Fibroblast of mammary gland (primary cell): ENCODE measurements around the gene PRKCZ.
A peak's percentile ranks its signal among the peaks of the same experiment; 100 is the strongest.
"Not testable (repeated sequence)": the region's sequence is repeated elsewhere in the genome, so short reads cannot be mapped to it uniquely, and the experiment has no call there.

Experiments used
- DNase-seq: peaks from one replicate; pipeline ENCODE4 v3.0.0-alpha.2; 2010; ENCODE audit warnings: low read depth
- H3K4me3 ChIP-seq: 2 replicates; pipeline ENCODE4 v1.5.1; 2011; ENCODE audit warnings: low read depth, mild to moderate bottlenecking, low read length, moderate library complexity; ENCODE audit not compliant: control insufficient read depth
- TF ChIP-seq, protein P1 (sequence below): conservative IDR thresholded peaks from 2 replicates; pipeline ENCODE4 v1.5.1; 2011; ENCODE audit warnings: low read depth, low read length, inconsistent platforms; ENCODE audit not compliant: control insufficient read depth, insufficient read depth

PRKCZ gene

DNA sequence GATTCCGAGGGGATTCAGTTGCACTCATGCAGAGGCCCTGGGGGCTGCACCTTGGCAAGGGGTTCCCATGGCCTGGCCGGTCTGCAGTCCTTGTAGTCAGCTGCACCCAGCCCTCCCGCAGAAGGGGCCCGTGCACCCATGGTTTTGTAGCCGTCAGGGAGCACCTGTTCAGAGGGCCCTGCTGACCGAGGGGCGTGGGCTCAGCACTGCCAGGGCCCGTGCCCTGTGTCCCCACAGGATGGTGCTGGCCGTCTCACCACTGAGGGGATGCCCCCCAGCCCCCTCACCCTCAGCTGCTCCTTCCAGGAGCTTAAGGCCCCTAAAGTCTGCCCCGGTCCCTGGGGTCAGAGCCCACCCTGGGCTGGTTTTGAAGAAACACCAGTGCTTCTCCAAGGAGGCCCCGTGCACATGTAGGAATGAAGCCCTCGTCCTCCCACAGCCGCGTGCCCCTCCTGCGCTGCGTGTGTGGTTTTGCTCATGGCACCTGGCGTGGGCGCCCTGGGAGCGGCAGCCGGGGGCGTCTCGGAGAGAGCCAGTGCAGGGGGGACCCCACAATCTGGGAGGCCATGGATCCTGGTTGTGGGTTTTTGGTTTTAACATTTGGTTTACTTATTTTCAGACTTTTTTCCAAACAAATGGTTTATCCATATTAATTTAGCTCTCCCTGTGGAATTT lies 40.1 kb downstream of the PRKCZ start:
- TF ChIP-seq, protein P1, sequence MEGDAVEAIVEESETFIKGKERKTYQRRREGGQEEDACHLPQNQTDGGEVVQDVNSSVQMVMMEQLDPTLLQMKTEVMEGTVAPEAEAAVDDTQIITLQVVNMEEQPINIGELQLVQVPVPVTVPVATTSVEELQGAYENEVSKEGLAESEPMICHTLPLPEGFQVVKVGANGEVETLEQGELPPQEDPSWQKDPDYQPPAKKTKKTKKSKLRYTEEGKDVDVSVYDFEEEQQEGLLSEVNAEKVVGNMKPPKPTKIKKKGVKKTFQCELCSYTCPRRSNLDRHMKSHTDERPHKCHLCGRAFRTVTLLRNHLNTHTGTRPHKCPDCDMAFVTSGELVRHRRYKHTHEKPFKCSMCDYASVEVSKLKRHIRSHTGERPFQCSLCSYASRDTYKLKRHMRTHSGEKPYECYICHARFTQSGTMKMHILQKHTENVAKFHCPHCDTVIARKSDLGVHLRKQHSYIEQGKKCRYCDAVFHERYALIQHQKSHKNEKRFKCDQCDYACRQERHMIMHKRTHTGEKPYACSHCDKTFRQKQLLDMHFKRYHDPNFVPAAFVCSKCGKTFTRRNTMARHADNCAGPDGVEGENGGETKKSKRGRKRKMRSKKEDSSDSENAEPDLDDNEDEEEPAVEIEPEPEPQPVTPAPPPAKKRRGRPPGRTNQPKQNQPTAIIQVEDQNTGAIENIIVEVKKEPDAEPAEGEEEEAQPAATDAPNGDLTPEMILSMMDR = no peak
- H3K4me3 ChIP-seq = no peak overlapping the region

DNA sequence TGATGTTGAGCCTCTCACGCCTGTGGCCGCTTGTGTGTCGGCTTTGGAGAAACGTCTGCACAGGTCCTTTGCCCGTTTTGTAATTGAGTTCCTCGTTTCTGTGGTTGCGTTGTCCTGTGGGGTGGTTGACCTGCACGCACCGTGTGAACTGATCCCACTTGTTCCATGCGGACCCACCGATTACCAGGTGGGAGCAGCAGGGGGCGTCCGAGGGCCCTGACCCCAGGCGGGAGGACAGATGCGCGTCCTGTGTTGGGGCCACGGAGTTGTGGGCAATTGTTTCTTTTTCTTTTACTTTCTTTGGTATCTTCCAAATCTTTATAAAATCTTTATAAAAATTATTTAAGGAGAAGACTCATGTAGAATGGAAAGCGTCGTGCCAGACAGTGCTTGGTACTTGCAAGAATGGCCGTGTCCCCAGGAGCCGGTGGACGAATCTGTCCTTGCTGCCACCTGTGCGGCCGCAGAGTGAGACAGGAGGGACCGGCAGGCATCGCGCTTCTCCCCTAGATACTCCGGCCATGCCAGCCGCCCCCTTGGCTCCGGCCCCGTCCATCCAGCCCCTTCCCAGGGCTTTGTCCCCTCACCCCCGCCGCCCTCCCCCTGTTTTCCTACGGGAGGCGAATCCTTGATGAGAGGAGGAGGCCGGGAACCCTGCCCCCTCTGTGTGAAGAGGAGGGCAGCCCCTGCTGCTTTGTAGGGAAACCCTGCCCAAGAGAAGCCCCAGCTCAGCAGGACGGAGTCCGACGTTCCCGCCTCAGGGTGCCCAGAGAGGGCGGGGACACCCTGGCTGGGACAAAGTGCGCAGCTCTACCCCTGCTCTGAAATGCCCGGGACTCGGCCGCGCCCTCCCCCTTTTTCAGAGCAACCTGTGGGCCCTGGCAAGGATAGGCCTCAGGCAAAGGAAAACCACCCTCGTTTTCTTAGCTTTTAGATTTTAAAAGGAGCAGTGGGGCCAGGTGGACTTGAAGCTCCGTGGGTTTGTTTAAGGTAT lies 41.7 kb downstream of the PRKCZ start:
- no peak overlapping the region for H3K4me3 ChIP-seq
- peak; percentile 10 for DNase-seq

More for the DNA sequence above, 40.1 kb downstream of the PRKCZ start:
- no peak for DNase-seq

DNA sequence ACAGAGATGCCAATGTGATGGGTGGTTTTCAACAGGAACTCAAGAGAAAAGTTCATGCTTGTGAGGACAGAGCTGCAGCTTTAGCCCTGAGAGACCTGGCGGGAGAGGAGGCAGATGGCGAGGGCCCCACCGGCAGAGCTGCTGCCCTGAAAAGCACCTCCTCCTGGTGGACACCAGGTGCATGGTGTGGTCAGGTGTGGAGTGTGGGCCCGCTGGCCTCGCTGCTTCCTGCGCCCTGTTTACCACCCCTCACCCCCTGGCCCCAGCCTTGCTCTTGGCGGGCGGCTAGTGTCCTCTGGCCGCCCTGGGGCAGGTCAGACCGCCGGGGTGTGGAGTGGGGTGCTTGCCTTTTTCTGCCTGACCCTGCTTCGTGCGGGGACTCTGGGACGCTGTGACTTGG lies 42.8 kb downstream of the PRKCZ start:
- TF ChIP-seq, protein P1 = no peak
- no peak overlapping the region for H3K4me3 ChIP-seq
- DNase-seq = no peak

More for the DNA sequence above, 41.7 kb downstream of the PRKCZ start:
- TF ChIP-seq, protein P1 = peak; percentile 42

DNA sequence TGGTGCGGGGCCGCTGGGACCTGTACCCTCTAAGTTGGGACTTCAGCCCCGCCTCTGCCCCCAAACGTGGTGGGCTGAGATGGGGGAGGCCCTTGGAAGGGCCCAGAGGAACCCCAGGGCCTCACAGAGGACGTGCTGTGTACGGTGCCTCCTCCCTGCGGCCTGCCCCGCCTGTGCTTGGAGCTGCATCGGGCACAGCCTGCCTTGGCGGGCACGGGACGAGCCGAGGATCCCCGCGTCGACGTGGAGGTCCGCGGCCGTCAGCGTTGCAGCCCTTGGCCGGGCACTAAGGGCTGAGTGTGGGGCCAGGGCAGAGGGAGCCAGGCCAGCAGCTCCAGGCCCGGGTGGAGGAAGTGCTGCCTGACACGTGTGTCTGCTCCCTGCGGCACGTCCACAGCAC lies 43.4 kb downstream of the PRKCZ start:
- TF ChIP-seq, protein P1 = no peak
- no peak overlapping the region for H3K4me3 ChIP-seq
- no peak for DNase-seq

DNA sequence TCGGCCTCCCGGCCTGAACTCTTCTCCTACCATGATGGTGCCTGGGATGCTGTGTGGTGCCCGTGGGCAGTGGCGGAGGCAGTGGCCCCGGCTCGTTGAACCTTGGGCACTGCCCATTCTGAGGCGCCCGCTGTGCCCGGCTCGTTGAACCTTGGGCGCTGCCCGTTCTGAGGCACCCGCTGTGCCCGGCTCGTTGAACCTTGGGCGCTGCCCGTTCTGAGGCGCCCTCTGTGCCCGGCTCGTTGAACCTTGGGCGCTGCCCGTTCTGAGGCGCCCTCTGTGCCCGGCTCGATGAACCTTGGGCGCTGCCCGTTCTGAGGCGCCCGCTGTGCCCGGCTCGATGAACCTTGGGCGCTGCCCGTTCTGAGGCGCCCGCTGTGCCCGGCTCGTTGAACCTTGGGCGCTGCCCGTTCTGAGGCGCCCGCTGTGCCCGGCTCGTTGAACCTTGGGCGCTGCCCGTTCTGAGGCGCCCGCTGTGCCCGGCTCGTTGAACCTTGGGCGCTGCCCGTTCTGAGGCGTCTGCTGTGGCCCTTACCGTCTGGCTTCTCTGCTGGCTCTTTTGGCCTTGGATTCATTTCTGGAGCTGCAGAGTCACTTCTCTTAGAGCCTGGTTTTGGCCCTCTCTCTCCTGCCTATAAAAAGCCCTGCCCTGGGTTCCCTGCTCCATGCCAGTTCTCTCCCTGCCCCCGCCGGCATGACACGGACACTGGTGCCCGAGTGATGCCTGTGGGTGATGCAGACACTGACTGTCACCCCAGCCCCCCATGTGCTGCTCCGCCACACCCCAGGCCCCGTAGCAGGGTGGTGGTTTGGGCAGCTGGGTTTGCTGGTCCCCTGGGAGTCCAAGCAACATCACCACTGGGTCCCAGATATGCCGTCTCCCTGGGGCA lies 44.3 kb downstream of the PRKCZ start:
- DNase-seq, H3K4me3 ChIP-seq: not testable (repeated sequence)

DNA sequence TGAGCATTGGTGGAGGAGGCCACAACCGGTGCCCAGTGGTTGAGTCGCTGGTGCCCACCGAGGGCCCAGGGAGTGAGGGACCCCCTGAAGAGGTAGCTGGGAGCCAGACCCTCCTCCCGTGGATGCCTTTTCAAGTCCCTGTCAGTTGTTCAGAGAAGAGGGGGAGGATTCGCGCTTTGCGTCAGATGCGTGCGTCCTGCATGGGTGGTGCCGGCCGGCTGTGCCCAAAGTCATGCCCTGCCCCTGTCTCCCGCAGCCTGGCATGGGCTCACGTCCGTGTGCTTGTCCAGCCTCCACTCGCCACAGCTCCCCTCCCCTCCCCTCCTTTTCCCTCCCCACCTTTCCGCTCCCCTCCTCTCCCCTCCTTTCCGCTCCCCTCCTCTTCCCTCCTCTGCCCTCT lies 45.2 kb downstream of the PRKCZ start:
- TF ChIP-seq, protein P1 = no peak
- no peak for DNase-seq
- H3K4me3 ChIP-seq = no peak overlapping the region
